SH-SY5Y (cell line): Measurements from ENCODE around the gene DPP4.

Experiments
- GATA2 ChIP-seq: IDR thresholded peaks from 2 replicates; pipeline ENCODE4 v1.6.1; 2011; ENCODE audit warnings: mild to moderate bottlenecking, low read depth, low read length
- GATA3 ChIP-seq: IDR thresholded peaks from 2 replicates; pipeline ENCODE4 v1.6.1; 2011; ENCODE audit warnings: low read depth, mild to moderate bottlenecking, low read length, moderate library complexity

GRCh38 chr2:162100579-162100978 lies 26.6 kb upstream of the DPP4 start:
- TF ChIP-seq GATA2, result no peak
- TF ChIP-seq GATA3, result no peak
